Measurements from ENCODE around the gene MED12. TPM values are rescaled to one million over a fixed set of nuclear protein-coding genes. Genes with fewer than 3 reads are reported as not detected.

Gene MED12
- polyA plus RNA-seq, 3 donors, result 8.7 to 13.4 (median 12.9) TPM

GRCh38 chrX:71103110-71103983 is 15.0 kb upstream of the MED12 start:
- 22 to 26% (median 23%) methylated on average over 6 to 9 of the region's 10 CpGs for WGBS, 3 donors
- H3K27ac ChIP-seq (ENCODE audit: low read depth, low read length), result no peak overlapping the region

GRCh38 chrX:71105628-71106027 is 12.8 kb upstream of the MED12 start:
- 82 to 96% (median 83%) methylated on average over 3 of the region's 3 CpGs for WGBS, 3 donors
- H3K27ac ChIP-seq (ENCODE audit: low read depth, low read length), result no peak overlapping the region

- WGBS, 3 donors, result 75 to 89% (median 79%) methylated on average over 1 of the region's 1 CpG
- H3K27ac ChIP-seq (ENCODE audit: low read depth, low read length), result no peak within 1 kb of the TSS
Measured at GRCh38 chrX:71106427-71106826, 12.0 kb upstream of the MED12 start, which contains the start of gene CXorf65. Gene CXorf65, minus strand, starts transcription at chrX:71106740. Its CDS starts 184 bp downstream, at chrX:71106556.

- 47 to 91% (median 65%) methylated on average over 4 of the region's 4 CpGs for WGBS, 3 donors
- no peak overlapping the region for H3K27ac ChIP-seq (ENCODE audit: low read depth, low read length)
Measured at GRCh38 chrX:71107245-71107644, 11.2 kb upstream of the MED12 start.

- WGBS, 3 donors, result 28 to 48% (median 45%) methylated on average over 7 to 9 of the region's 9 CpGs
- H3K27ac ChIP-seq (ENCODE audit: low read depth, low read length), result no peak overlapping the region
Measured at GRCh38 chrX:71107762-71108360, 10.5 kb upstream of the MED12 start.

GRCh38 chrX:71109051-71109450 is 9.3 kb upstream of the MED12 start:
- no peak overlapping the region for H3K27ac ChIP-seq (ENCODE audit: low read depth, low read length)
- WGBS, 3 donors, result 78 to 93% (median 91%) methylated on average over 6 of the region's 6 CpGs

- WGBS, 3 donors, result 35 to 64% (median 38%) methylated on average over 7 to 8 of the region's 8 CpGs
- H3K27ac ChIP-seq (ENCODE audit: low read depth, low read length), result no peak within 1 kb of the TSS
Measured at GRCh38 chrX:71111141-71111843, 7.1 kb upstream of the MED12 start, which contains the start of gene IL2RG. Gene IL2RG, minus strand, starts transcription at chrX:71111577. Its CDS starts 38 bp downstream, at chrX:71111539.

- 49 to 63% (median 50%) methylated on average over 5 of the region's 5 CpGs for WGBS, 3 donors
- H3K27ac ChIP-seq (ENCODE audit: low read depth, low read length), result no peak overlapping the region
Measured at GRCh38 chrX:71111921-71112431, 6.4 kb upstream of the MED12 start.

GRCh38 chrX:71117358-71117757 is 1.0 kb upstream of the MED12 start:
- H3K27ac ChIP-seq (ENCODE audit: low read depth, low read length), result no peak overlapping the region
- 66 to 88% (median 85%) methylated on average over 10 of the region's 10 CpGs for WGBS, 3 donors

GRCh38 chrX:71118985-71119535 is 664 bp downstream of the MED12 start:
- WGBS, 3 donors, result 2 to 34% (median 3%) methylated on average over 12 to 17 of the region's 17 CpGs
- no peak overlapping the region for H3K27ac ChIP-seq (ENCODE audit: low read depth, low read length)

GRCh38 chrX:71128166-71128833 is 9.9 kb downstream of the MED12 start:
- WGBS, 3 donors, result 81 to 91% (median 85%) methylated on average over 10 to 12 of the region's 12 CpGs
- no peak overlapping the region for H3K27ac ChIP-seq (ENCODE audit: low read depth, low read length)

- no peak overlapping the region for H3K27ac ChIP-seq (ENCODE audit: low read depth, low read length)
- 24 to 37% (median 34%) methylated on average over 16 to 18 of the region's 18 CpGs for WGBS, 3 donors
Measured at GRCh38 chrX:71128915-71129765, 10.7 kb downstream of the MED12 start.

GRCh38 chrX:71131510-71131909 is 13.1 kb downstream of the MED12 start:
- H3K27ac ChIP-seq (ENCODE audit: low read depth, low read length), result no peak overlapping the region
- WGBS, 3 donors, result 76 to 85% (median 78%) methylated on average over 4 of the region's 4 CpGs

GRCh38 chrX:71140440-71140839 is 22.0 kb downstream of the MED12 start:
- H3K27ac ChIP-seq (ENCODE audit: low read depth, low read length), result no peak overlapping the region
- whole genome bisulfite sequencing, 3 donors, result 67 to 88% (median 76%) methylated on average over 6 of the region's 6 CpGs

- 31 to 54% (median 48%) methylated on average over 6 of the region's 6 CpGs for WGBS, 3 donors
- no peak overlapping the region for H3K27ac ChIP-seq (ENCODE audit: low read depth, low read length)
Measured at GRCh38 chrX:71143508-71143907, 25.1 kb downstream of the MED12 start.

- no peak within 1 kb of the TSS for H3K27ac ChIP-seq (ENCODE audit: low read depth, low read length)
- 4 to 31% (median 24%) methylated on average over 12 to 28 of the region's 28 CpGs for WGBS, 3 donors
Measured at GRCh38 chrX:71144651-71145050, 26.3 kb downstream of the MED12 start, which contains the start of gene NLGN3. Gene NLGN3, plus strand, starts transcription at chrX:71144841. Its CDS starts 2,909 bp downstream, at chrX:71147750.
